Stimulated activated CD8-positive, alpha-beta memory T cell treated with anti-CD3 and anti-CD28 coated beads, Interleukin-4, amount 100 ng/mL, for 48 hours (primary cell): ENCODE results near the gene NPVF.

Experiments used
- DNase-seq: peaks from one replicate; pipeline ENCODE4 v3.0.0-alpha.2; 2020

The NPVF gene, protein sequence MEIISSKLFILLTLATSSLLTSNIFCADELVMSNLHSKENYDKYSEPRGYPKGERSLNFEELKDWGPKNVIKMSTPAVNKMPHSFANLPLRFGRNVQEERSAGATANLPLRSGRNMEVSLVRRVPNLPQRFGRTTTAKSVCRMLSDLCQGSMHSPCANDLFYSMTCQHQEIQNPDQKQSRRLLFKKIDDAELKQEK

GRCh38 chr7:25228386-25228785, at the start of gene NPVF:
TSS of gene NPVF (minus strand) at chr7:25228486. CDS start at chr7:25228439, 47 bp downstream.
- no peak for DNase-seq

DNA sequence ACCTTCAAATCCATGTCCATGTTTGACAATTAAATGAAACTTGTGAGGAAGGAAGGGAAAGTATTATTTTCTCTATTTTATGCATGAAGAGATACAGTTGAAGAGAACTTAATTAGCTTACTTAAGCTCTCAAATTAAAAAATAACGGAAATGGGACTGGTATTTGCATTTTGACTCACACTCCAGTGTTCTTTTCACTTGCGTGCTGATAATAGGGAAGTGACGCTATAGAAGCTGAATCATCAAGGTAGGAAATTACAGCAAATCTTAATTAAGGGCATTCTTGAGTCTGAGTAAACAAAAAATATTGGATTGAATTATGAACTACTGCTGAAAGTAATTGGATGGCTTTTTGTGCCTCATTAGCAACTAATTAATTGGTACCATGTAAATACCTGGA, 44.0 kb upstream of the NPVF start:
- DNase-seq, result no peak

GRCh38 chr7:25263337-25263736, 35.1 kb upstream of the NPVF start:
- DNase-seq, result no peak

GRCh38 chr7:25262586-25262985, 34.3 kb upstream of the NPVF start:
- no peak for DNase-seq

- no peak for DNase-seq
These were observed 33.4 kb upstream of the NPVF start for GRCh38 chr7:25261545-25262140.

GRCh38 chr7:25260862-25261494, 32.7 kb upstream of the NPVF start:
- DNase-seq, result no peak

DNA sequence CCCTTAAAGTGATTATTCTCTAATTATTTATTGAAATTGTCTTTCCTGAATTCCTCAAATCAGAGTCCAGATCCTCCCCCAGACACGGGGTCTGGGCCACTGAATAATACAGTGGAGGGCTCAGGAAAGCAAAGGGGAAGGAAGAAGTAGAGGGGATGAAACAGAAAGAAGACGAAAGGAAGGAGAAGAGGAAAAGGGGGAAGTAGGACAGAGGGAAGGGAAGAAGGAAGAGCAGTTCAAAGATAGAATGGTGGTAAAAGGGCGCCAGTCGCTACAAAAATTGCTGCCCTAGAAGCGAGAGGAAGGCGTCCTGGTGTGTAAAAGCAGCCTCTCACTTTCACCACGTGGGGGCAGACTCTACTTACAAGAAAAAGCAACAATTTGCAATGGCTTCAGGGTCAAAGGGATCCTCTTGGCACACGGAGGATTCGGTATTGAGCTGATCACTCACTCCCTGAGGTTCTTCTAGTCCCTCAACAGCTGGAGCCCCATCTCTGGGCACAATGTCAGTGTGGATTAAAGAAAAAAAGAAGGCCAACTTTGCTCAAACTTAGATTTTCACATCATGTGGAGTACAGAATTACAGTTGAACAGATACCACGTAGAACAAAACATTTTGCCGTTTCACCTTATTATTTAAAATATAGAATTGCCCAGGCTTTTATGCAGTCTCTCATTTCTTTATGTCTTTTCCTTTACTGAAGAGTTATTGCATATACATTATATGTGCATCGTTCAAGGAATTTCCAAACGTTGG, 31.4 kb upstream of the NPVF start:
- DNase-seq, result peak; percentile 64

GRCh38 chr7:25256333-25256819, 28.1 kb upstream of the NPVF start:
- DNase-seq, result no peak

- no peak for DNase-seq
These were observed 27.5 kb upstream of the NPVF start for GRCh38 chr7:25255611-25256332.

DNA sequence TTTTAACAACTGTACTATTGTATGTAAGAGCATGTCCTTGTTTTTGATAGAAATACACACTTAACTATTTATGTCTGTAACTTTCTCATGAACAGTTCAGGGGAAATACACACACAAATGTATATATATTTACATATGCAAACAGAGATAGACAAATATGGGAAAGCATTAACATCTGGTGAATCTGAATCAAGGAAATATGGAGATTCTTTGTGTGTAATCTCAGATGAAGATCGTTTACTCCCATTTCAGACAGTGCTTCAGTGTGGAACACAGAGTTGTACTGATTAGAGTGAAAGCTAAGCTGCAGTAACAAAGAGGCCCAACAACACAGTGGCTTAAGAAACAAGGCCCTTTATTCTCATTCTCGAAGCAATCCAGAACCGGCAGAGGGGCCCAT, 26.3 kb upstream of the NPVF start:
- DNase-seq, result no peak

DNA sequence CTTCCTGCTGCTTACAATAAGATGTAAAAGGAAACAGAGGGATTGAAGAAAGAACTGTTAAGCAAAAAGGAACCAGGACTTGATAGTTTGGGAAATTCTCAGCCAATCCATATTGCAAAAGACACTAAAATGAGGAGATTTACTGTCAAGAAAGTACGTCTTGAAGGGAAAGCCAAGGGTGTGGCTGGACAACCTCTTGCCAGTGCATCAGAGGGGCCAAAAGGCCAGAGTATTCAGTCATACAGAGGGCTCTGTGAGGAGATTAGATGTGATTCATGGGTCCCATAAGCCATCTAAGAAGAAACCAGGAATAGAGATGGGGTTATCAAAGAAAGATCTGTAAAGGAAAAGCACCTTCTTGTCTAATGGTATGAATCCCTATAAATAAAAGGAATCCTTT, 25.4 kb upstream of the NPVF start:
- no peak for DNase-seq

DNA sequence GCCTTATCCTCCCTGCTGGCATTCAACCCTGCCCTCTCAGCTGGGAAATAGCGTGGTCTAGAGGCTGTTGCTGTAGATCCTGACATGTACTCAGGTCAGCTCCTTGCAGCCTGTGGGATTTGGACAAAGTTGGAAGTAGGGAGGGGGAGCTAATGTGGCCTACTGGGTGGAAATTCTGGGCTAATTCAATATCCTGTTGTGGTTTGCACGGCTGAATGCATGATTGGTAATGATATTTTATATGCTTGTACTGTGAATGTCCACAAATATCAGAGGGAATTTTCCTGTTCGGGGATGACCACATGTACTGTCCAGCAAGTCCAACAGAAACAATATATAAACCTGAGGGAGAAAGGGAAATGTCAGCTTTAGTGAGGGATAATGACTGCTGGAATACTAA, 22.1 kb upstream of the NPVF start:
- DNase-seq, result no peak

DNA sequence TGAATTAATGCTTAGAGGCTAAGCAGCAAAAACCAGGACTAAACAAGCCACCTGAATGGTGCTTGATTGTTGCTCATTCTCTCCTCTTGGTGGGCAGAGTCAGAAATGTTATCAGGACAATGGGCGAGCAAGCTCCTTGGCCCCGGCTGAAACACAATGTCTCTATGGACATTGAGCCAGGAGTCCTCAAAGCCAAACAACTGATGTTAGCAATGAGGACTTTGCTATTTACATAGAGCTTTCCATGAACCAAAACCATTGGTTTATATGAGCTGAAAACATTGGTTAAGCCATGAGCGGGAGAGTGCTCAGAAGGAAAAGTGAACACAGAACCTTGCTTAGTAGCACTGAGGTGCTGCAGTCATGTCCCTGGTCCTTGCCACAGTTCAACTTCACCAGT, 21.5 kb upstream of the NPVF start:
- DNase-seq, result no peak

- DNase-seq, result no peak
These were observed 18.0 kb upstream of the NPVF start for GRCh38 chr7:25246306-25246705.

GRCh38 chr7:25244254-25245033, 16.2 kb upstream of the NPVF start:
- no peak for DNase-seq

GRCh38 chr7:25242678-25243077, 14.4 kb upstream of the NPVF start:
- no peak for DNase-seq

- DNase-seq, result no peak
These were observed 12.6 kb upstream of the NPVF start for GRCh38 chr7:25240896-25241295.

DNA sequence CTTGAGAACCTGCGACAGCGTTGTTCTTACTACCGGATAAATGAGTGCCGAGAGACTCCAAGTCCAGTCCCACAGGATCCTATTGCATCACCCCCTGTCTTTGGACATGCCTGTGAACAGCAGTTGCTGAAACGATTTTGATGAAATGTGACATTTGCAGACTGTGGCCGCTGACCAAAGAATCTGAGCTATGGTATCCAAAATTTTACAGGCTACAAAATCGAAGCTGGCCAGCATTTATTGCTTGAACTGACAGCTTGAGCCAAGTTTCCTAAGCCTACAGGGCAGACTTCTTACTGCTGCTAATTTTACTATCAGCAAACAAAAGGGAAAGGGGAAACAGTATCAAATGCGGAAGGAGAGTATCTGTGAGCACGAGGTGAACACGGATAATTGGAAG, 12.1 kb upstream of the NPVF start:
- DNase-seq, result no peak

DNA sequence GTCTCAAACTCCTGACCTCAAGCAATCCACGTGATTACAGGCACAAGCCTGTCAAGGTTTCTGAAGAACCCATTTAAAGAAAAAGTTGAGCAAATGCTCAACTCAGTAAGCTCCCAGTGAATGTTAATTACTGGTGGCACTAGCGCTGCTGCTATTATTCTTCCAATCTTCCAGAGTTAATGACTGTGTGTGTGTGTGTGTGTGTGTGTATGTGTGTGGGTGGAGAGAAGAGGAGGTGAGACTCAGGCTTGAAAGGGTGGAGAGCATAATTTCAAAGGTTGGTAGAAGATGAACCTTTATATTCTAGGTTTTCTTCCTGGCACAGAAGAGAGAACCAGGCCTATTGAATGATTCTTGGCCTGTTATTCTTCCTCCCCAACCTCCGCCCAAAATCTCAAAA, 11.6 kb upstream of the NPVF start:
- no peak for DNase-seq

GRCh38 chr7:25238066-25238725, 9.9 kb upstream of the NPVF start:
- DNase-seq, result no peak

DNA sequence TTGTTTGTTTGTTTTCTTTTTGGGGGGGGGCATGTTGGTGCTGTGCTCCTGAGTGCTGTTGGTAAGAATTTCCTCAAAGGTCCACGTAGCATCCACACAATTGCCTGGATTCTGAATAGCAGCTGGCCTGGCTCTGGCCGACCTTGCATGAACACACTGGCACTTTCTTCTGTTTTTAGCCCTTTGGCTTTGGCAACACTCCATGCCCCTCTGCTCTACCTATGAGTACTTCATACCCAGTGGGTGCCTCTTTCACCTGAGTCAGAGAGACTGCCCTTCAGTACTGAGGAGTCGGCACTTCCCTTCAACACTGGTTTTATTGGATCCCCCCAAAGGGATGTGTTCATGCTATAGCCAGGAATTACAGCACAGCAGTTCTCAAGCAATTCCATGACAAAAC, 7.2 kb upstream of the NPVF start:
- DNase-seq, result no peak

DNA sequence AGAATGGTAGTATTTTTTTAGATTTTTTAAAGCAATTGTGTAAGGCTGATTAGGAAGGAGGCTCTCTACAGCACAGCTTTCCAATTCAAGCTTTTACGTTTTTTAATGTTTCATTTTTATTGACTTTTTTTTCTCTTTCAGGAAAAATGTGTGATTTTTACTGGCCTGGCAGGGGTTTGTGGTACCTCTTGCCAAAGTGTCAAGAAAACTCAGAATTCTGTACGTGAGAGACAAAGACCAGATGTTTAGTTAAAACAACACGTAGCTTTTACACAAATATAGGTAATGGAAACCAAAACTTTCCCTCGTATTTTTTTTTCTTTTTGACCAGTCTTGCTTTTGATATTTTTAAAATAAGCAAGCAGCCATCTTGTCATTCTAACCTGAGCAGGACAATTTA, 6.0 kb upstream of the NPVF start:
- no peak for DNase-seq
